K562 (cell line): ENCODE data around the gene SLC34A3. TPM values are rescaled to one million over a fixed set of nuclear protein-coding genes. Genes with fewer than 3 reads are reported as not detected.

Experiments used
- CHD1 ChIP-seq: fragments of 200-600 bp; sonication (generic); IDR thresholded peaks from one replicate; pipeline ENCODE4 v1.6.1; 2012; ENCODE audit warnings: mild to moderate bottlenecking, moderate library complexity, low read length, inconsistent platforms
- ELF1 ChIP-seq: fragments of 200-800 bp; sonication (Bioruptor generic); IDR thresholded peaks from 2 replicates; pipeline ENCODE4 v1.6.1; 2016; ENCODE audit warnings: missing genetic modification characterization, missing compliant biosample characterization
- HMGXB4 ChIP-seq: sonication (generic); formaldehyde crosslinking; IDR thresholded peaks from 2 replicates; pipeline ENCODE4 v1.8.1; 2023; ENCODE audit warnings: mild to moderate bottlenecking, missing genetic modification reagents
- ID3 ChIP-seq, 2 experiments: fragments of 250-450 bp in 1 of 2; fragments of 450-650 bp in 1 of 2; sonication (Bioruptor Pico) in 1 of 2; IDR thresholded peaks; 2 replicates each; pipeline versions ENCODE4 v1.6.1 to v1.8.0; 2016 to 2021; ENCODE audit warnings: mild to moderate bottlenecking in 2 of 2, moderate library complexity in 2 of 2, missing compliant biosample characterization in 1 of 2, missing genetic modification characterization in 1 of 2
- LARP7 ChIP-seq: fragments of 450-650 bp; IDR thresholded peaks from 2 replicates; pipeline ENCODE4 v1.6.1; 2016
- MAZ ChIP-seq, 2 experiments: fragments of 450-650 bp in 1 of 2; sonication (generic) in 1 of 2; formaldehyde crosslinking; IDR thresholded peaks in 1 of 2; conservative IDR thresholded peaks in 1 of 2; 2 replicates each; pipeline versions ENCODE4 v1.4.0 to v1.5.0; 2020; ENCODE audit warnings: mild to moderate bottlenecking in 1 of 2, missing genetic modification reagents in 1 of 2
- NONO ChIP-seq, 2 experiments: fragments of 200-400 bp in 1 of 2; fragments of 450-650 bp in 1 of 2; formaldehyde crosslinking in 1 of 2; IDR thresholded peaks; 2 replicates each; pipeline ENCODE4 v1.6.1; 2017; ENCODE audit warnings: low read depth in 2 of 2, mild to moderate bottlenecking in 2 of 2, moderate library complexity in 2 of 2, low read length in 1 of 2
- NR2C2 ChIP-seq, 2 experiments: fragments of 200-800 bp in 1 of 2; sonication (Bioruptor generic) in 1 of 2; sonication (generic) in 1 of 2; formaldehyde crosslinking in 1 of 2; IDR thresholded peaks; 2 replicates each; pipeline versions ENCODE4 v1.6.1 to v1.8.0; 2016 to 2022; ENCODE audit warnings: mild to moderate bottlenecking in 1 of 2, missing compliant biosample characterization in 1 of 2, missing genetic modification characterization in 1 of 2, missing genetic modification reagents in 1 of 2
- PTRF ChIP-seq: fragments of 450-650 bp; IDR thresholded peaks from 2 replicates; pipeline ENCODE4 v1.6.1; 2016; ENCODE audit warnings: mild to moderate bottlenecking, missing genetic modification characterization, missing compliant biosample characterization
- RBFOX2 ChIP-seq: fragments of 200-400 bp; formaldehyde crosslinking; IDR thresholded peaks from 2 replicates; pipeline ENCODE4 v1.6.1; 2017; ENCODE audit warnings: low read depth, mild to moderate bottlenecking, low read length, moderate library complexity
- SETDB1 ChIP-seq: IDR thresholded peaks from one replicate; pipeline ENCODE4 v1.6.1; 2012; ENCODE audit warnings: low read length, control low read depth, inconsistent platforms
- TBL1XR1 ChIP-seq, 2 experiments: IDR thresholded peaks; 2 replicates each; pipeline ENCODE4 v1.6.1; 2012; ENCODE audit warnings: improper control_type of control experiment in 2 of 2, low read length in 2 of 2, mild to moderate bottlenecking in 1 of 2
- YY1 ChIP-seq, 3 experiments: IDR thresholded peaks; 2 replicates each; pipeline ENCODE4 v1.6.1; 2011; ENCODE audit warnings: low read length in 2 of 3, mild to moderate bottlenecking in 2 of 3, moderate library complexity in 2 of 3, borderline replicate concordance in 1 of 3, control low read depth in 1 of 3, low read depth in 1 of 3; ENCODE audit not compliant: insufficient read depth in 3 of 3, insufficient replicate concordance in 2 of 3, control insufficient read depth in 1 of 3, insufficient read length in 1 of 3; ENCODE audit errors: extremely low read depth in 1 of 3
- ZBTB2 ChIP-seq: fragments of 450-650 bp; IDR thresholded peaks from 2 replicates; pipeline ENCODE4 v1.6.1; 2016; ENCODE audit warnings: antibody characterized with exemption
- ZHX1 ChIP-seq: fragments of 150-350 bp; conservative IDR thresholded peaks from 2 replicates; pipeline ENCODE4 v1.6.1; 2014; ENCODE audit warnings: low read length
- ZNF175 ChIP-seq: fragments of 200-800 bp; sonication (Bioruptor generic); IDR thresholded peaks from 2 replicates; pipeline ENCODE4 v1.6.1; 2016; ENCODE audit warnings: low read depth, mild to moderate bottlenecking, missing genetic modification characterization, missing compliant biosample characterization
- ZNF316 ChIP-seq: fragments of 450-650 bp; IDR thresholded peaks from 2 replicates; pipeline ENCODE4 v1.6.1; 2016
- polyA plus RNA-seq, 8 experiments: library from polyadenylated mRNA; depleted of rRNA in 4 of 8; stranded (reverse) in 5 of 8; unstranded in 3 of 8; fragments of >200 nt; fragmentation: Nextera tagmentation in 2 of 8; fragmentation: Illumina TruSeq in 1 of 8; extraction: Ambion mirVana in 2 of 8; extraction: Trizol in 1 of 8; gene quantifications; 2 replicates each; pipeline versions ENCODE4 v1.2.1 to v1.2.3, GENCODE V29; 2011 to 2014; ENCODE audit warnings: inconsistent platforms in 1 of 8, missing spikeins in 1 of 8
- total RNA-seq, 7 experiments: library from RNA; depleted of rRNA in 6 of 7; stranded (reverse); fragments of >200 nt in 6 of 7; fragmentation: Illumina TruSeq in 2 of 7; extraction: Trizol in 2 of 7; gene quantifications; 2 replicates each; pipeline versions ENCODE4 v1.2.1 to v1.2.3, GENCODE V29; 2011 to 2021; ENCODE audit warnings: low replicate concordance in 1 of 7

Gene SLC34A3
- total and polyA plus RNA-seq, 9 of the 15 experiments (the other 6 are each of a cell fraction or from before 2014, with no cell fraction given) = not detected

- TF ChIP-seq HMGXB4 (CRISPR knock-in tag) = no peak; the same call in 1 of the 2 replicates
- TF ChIP-seq LARP7 = no peak
- no peak for TF ChIP-seq TBL1XR1 (IDR thresholded peaks at IDR 0.05; ENCODE audit: low read length in 2 of 2)
- no peak for TF ChIP-seq ZHX1
- TF ChIP-seq RBFOX2 = peak; percentile 19
- TF ChIP-seq ZBTB2 = no peak
- no peak for TF ChIP-seq ID3 (CRISPR knock-in tag; IDR thresholded peaks at IDR 0.05)
- TF ChIP-seq ID3 (tag; IDR thresholded peaks at IDR 0.05) = no peak
- no peak for TF ChIP-seq CHD1
- TF ChIP-seq ELF1 (tag) = peak; percentile 57; the same call in 1 of the 2 replicates
- TF ChIP-seq NR2C2 (CRISPR knock-in tag; IDR thresholded peaks at IDR 0.05) = no peak
- TF ChIP-seq NR2C2 (tag; IDR thresholded peaks at IDR 0.05) = peak; percentile 44
- TF ChIP-seq MAZ (CRISPR knock-in tag; conservative IDR thresholded peaks at IDR 0.05 in 1 of 2, IDR thresholded peaks at IDR 0.05 in 1 of 2) = 0 out of 4 replicates have a peak, but pooled peaks of 1 of the 2 experiments have one; percentile 4
- peak in 2 of 3 experiments; percentile 14 to 72 for TF ChIP-seq YY1 (IDR thresholded peaks at IDR 0.05; ENCODE audit: borderline replicate concordance in 1 of 3, control insufficient read depth in 1 of 3, extremely low read depth in 1 of 3, insufficient read depth in 3 of 3, insufficient read length in 1 of 3, insufficient replicate concordance in 2 of 3, low read depth in 1 of 3, low read length in 2 of 3)
- TF ChIP-seq ZNF316 = no peak
- no peak for TF ChIP-seq SETDB1
- no peak for TF ChIP-seq PTRF (tag)
- TF ChIP-seq ZNF175 (CRISPR knock-in tag) = 0 out of 2 replicates have a peak, but pooled peaks have one; percentile 43
- TF ChIP-seq NONO (IDR thresholded peaks at IDR 0.05; ENCODE audit: low read depth in 2 of 2, low read length in 1 of 2) = peak in 1 of 2 experiments; percentile 50; a peak in 1 of 4 replicates
Observed at GRCh38 chr9:137255448-137256114, 24.9 kb downstream of the SLC34A3 start (continued).
